Lower leg skin (tissue), 3 donors: ENCODE measurements around the gene PLB1.

Experiments used
- POLR2A ChIP-seq, 2 donors: fragments of 450-650 bp; IDR thresholded peaks; one replicate each; pipeline ENCODE4 v1.6.1; 2016 to 2017; ENCODE audit warnings: antibody characterized with exemption in 2 of 2, mild to moderate bottlenecking in 1 of 2, moderate library complexity in 1 of 2
- TF ChIP-seq, protein P1 (sequence below), 3 donors: fragments of 450-650 bp; IDR thresholded peaks; one replicate each; pipeline ENCODE4 v1.5.1; 2016; ENCODE audit warnings: antibody characterized with exemption in 3 of 3, mild to moderate bottlenecking in 3 of 3, moderate library complexity in 2 of 3

DNA sequence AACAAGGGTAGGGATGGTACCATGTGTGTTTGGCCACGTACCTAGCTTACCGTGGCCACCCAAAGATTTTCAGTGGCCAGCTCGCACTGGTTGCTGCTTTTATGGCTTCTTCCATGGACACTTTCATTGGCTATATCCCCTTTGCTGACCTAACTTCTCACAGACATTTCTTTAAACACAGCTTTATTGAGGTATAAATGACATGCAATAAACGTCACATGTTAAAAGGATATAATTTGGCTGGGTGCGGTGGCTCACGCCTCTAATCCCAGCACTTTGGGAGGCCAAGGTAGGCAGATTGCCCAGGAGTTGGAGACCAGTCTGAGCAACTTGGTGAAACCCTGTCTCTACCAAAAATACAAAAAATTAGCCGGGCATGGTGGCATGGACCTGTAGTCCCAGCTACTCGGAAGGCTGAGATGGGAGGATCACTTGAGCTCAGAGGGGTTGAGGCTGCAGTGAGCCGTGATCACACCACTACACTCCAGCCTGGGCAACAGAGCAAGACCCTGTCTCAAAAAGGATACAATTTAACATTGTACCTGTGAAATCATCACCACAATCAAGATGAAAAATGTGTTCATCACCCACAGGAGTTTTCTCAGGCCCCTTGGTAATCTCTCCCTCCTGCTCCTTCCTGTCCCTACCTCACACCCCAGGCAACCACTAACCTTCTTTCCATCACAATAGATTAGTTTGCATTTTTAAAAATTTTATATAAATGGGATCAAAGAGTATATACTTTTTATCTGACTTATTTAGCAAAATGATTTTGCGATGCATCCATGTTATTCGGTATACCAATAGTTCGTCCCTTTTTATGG, 127.9 kb downstream of the PLB1 start:
- TF ChIP-seq, protein P1, sequence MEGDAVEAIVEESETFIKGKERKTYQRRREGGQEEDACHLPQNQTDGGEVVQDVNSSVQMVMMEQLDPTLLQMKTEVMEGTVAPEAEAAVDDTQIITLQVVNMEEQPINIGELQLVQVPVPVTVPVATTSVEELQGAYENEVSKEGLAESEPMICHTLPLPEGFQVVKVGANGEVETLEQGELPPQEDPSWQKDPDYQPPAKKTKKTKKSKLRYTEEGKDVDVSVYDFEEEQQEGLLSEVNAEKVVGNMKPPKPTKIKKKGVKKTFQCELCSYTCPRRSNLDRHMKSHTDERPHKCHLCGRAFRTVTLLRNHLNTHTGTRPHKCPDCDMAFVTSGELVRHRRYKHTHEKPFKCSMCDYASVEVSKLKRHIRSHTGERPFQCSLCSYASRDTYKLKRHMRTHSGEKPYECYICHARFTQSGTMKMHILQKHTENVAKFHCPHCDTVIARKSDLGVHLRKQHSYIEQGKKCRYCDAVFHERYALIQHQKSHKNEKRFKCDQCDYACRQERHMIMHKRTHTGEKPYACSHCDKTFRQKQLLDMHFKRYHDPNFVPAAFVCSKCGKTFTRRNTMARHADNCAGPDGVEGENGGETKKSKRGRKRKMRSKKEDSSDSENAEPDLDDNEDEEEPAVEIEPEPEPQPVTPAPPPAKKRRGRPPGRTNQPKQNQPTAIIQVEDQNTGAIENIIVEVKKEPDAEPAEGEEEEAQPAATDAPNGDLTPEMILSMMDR (IDR thresholded peaks at IDR 0.05), result no peak
- TF ChIP-seq POLR2A (IDR thresholded peaks at IDR 0.05), result no peak
